Mesodermal cell (in vitro differentiated cells): ENCODE data around the gene INSYN2B.

Experiments used
- H3K27ac ChIP-seq: 2 replicates; pipeline ENCODE4 v1.7.0; 2013; ENCODE audit warnings: mild to moderate bottlenecking, low read depth, low read length, moderate library complexity; ENCODE audit not compliant: severe bottlenecking
- H3K36me3 ChIP-seq: 2 replicates; pipeline ENCODE4 v1.7.1; 2013; ENCODE audit warnings: mild to moderate bottlenecking, low read length, moderate library complexity; ENCODE audit not compliant: control insufficient read depth, insufficient read depth
- H3K4me1 ChIP-seq: one replicate; pipeline ENCODE4 v1.7.1; 2013; ENCODE audit warnings: mild to moderate bottlenecking, low read length; ENCODE audit not compliant: insufficient read depth, control insufficient read depth, poor library complexity, severe bottlenecking
- H3K4me3 ChIP-seq: 2 replicates; pipeline ENCODE4 v1.7.0; 2013; ENCODE audit warnings: low read length, control low read depth, mild to moderate bottlenecking; ENCODE audit not compliant: insufficient read depth, poor library complexity, severe bottlenecking; ENCODE audit errors: extremely low read depth
- H3K9me3 ChIP-seq: 2 replicates; pipeline ENCODE4 v1.7.1; 2013; ENCODE audit warnings: mild to moderate bottlenecking, low read length, moderate library complexity; ENCODE audit not compliant: control insufficient read depth
- WGBS, 2 experiments: methylation state at CpG; one replicate each; pipeline ENCODE4 v1.1.5; 2013; ENCODE audit warnings: missing lambda C conversion rate in 2 of 2; ENCODE audit not compliant: insufficient coverage in 2 of 2; 5-methylcytosine and 5-hydroxymethylcytosine counted together

Gene INSYN2B

GRCh38 chr5:169861433-169861832, 118.9 kb downstream of the INSYN2B start:
- no peak overlapping the region for H3K4me3 ChIP-seq
- WGBS, 2 experiments, result 100% methylated on average over 1 of the region's 2 CpGs; no CpG with 5 or more reads in 1 of the 2 experiments
- H3K4me1 ChIP-seq, result no peaks in the 10 kb centered on the region
- H3K36me3 ChIP-seq, result no peaks in the 10 kb centered on the region
- H3K27ac ChIP-seq, result no peak overlapping the region
- H3K9me3 ChIP-seq, result no peaks in the 10 kb centered on the region

GRCh38 chr5:169860585-169860984, 119.7 kb downstream of the INSYN2B start:
- 67 to 100% methylated on average over 1 of the region's 3 CpGs for WGBS, 2 experiments

GRCh38 chr5:169856571-169856970, 123.7 kb downstream of the INSYN2B start:
- Histone ChIP-seq H3K27ac (no peak overlapping the region), H3K4me3 (no peak overlapping the region), H3K4me1 (no peaks in the 10 kb centered on the region), H3K9me3 (peaks cover 2% of the 10 kb centered on the region), H3K36me3 (no peaks in the 10 kb centered on the region)
- WGBS, 2 experiments, result 100% methylated on average over 1 of the region's 2 CpGs

More at GRCh38 chr5:169860585-169860984, 119.7 kb downstream of the INSYN2B start:
- Histone ChIP-seq H3K4me3 (no peak overlapping the region), H3K27ac (no peak overlapping the region), H3K36me3 (no peaks in the 10 kb centered on the region), H3K4me1 (no peaks in the 10 kb centered on the region), H3K9me3 (no peaks in the 10 kb centered on the region)

GRCh38 chr5:169851321-169851850, 128.9 kb downstream of the INSYN2B start:
- Histone ChIP-seq H3K4me1 (no peaks in the 10 kb centered on the region), H3K27ac (no peak overlapping the region), H3K9me3 (peaks cover 14% of the 10 kb centered on the region), H3K4me3 (no peak overlapping the region), H3K36me3 (no peaks in the 10 kb centered on the region)
- no CpG with 5 or more reads among the region's 1 CpG for WGBS, 2 experiments

- H3K27ac ChIP-seq, result no peak overlapping the region
- no peak overlapping the region for H3K4me3 ChIP-seq
- H3K36me3 ChIP-seq, result no peaks in the 10 kb centered on the region
- H3K4me1 ChIP-seq, result no peaks in the 10 kb centered on the region
- peaks cover 14% of the 10 kb centered on the region for H3K9me3 ChIP-seq
- WGBS, 2 experiments, result 100% methylated on average over 1 of the region's 2 CpGs; no CpG with 5 or more reads in 1 of the 2 experiments
Observed at GRCh38 chr5:169850409-169850808, 129.9 kb downstream of the INSYN2B start.

GRCh38 chr5:169848792-169849191, 131.5 kb downstream of the INSYN2B start:
- 100% methylated on average over 1 of the region's 2 CpGs; no CpG with 5 or more reads in 1 of the 2 experiments for WGBS, 2 experiments
- Histone ChIP-seq H3K27ac (no peak overlapping the region), H3K4me3 (no peak overlapping the region), H3K4me1 (no peaks in the 10 kb centered on the region), H3K9me3 (peaks cover 14% of the 10 kb centered on the region), H3K36me3 (no peaks in the 10 kb centered on the region)

- Histone ChIP-seq H3K27ac (no peak overlapping the region), H3K4me1 (no peaks in the 10 kb centered on the region), H3K4me3 (no peak overlapping the region), H3K9me3 (peaks cover 14% of the 10 kb centered on the region), H3K36me3 (no peaks in the 10 kb centered on the region)
- 95 to 100% methylated on average over 2 to 3 of the region's 3 CpGs for WGBS, 2 experiments
Observed at GRCh38 chr5:169848271-169848670, 132.0 kb downstream of the INSYN2B start.

- 100% methylated on average over 1 of the region's 1 CpG; no CpG with 5 or more reads in 1 of the 2 experiments for WGBS, 2 experiments
- H3K27ac ChIP-seq, result no peak overlapping the region
- H3K4me3 ChIP-seq, result no peak overlapping the region
- no peaks in the 10 kb centered on the region for H3K36me3 ChIP-seq
- H3K9me3 ChIP-seq, result peaks cover 14% of the 10 kb centered on the region
- H3K4me1 ChIP-seq, result no peaks in the 10 kb centered on the region
Observed at GRCh38 chr5:169847519-169847918, 132.8 kb downstream of the INSYN2B start.

GRCh38 chr5:169842699-169843098, 137.6 kb downstream of the INSYN2B start:
- no peak overlapping the region for H3K27ac ChIP-seq
- no peaks in the 10 kb centered on the region for H3K36me3 ChIP-seq
- no peaks in the 10 kb centered on the region for H3K9me3 ChIP-seq
- no peaks in the 10 kb centered on the region for H3K4me1 ChIP-seq
- no peak overlapping the region for H3K4me3 ChIP-seq

GRCh38 chr5:169840405-169840804, 139.9 kb downstream of the INSYN2B start:
- no peak overlapping the region for H3K27ac ChIP-seq
- WGBS, 2 experiments, result 95 to 100% methylated on average over 2 to 3 of the region's 3 CpGs
- H3K9me3 ChIP-seq, result no peaks in the 10 kb centered on the region
- H3K4me3 ChIP-seq, result no peak overlapping the region
- no peaks in the 10 kb centered on the region for H3K4me1 ChIP-seq
- no peaks in the 10 kb centered on the region for H3K36me3 ChIP-seq

- H3K4me3 ChIP-seq, result no peak overlapping the region
- H3K4me1 ChIP-seq, result no peaks in the 10 kb centered on the region
- no peak overlapping the region for H3K27ac ChIP-seq
- H3K36me3 ChIP-seq, result no peaks in the 10 kb centered on the region
- 72 to 79% methylated on average over 2 to 3 of the region's 3 CpGs for WGBS, 2 experiments
- no peaks in the 10 kb centered on the region for H3K9me3 ChIP-seq
Observed at GRCh38 chr5:169838688-169839087, 141.6 kb downstream of the INSYN2B start.
